Breast epithelium (tissue), 3 donors: ENCODE data around the gene PPM1L.

Source experiments
- POLR2A ChIP-seq: fragments of 450-650 bp; IDR thresholded peaks from one replicate; pipeline ENCODE4 v1.6.1; 2016; ENCODE audit warnings: antibody characterized with exemption, mild to moderate bottlenecking, moderate library complexity
- TF ChIP-seq, protein P1 (sequence below), 3 donors: fragments of 450-650 bp; IDR thresholded peaks; one replicate each; pipeline ENCODE4 v1.5.1; 2016 to 2017; ENCODE audit warnings: antibody characterized with exemption in 3 of 3, mild to moderate bottlenecking in 3 of 3, moderate library complexity in 3 of 3

GRCh38 chr3:160779040-160779439 is 23.0 kb downstream of the PPM1L start:
- TF ChIP-seq POLR2A: no peak
- TF ChIP-seq, protein P1, sequence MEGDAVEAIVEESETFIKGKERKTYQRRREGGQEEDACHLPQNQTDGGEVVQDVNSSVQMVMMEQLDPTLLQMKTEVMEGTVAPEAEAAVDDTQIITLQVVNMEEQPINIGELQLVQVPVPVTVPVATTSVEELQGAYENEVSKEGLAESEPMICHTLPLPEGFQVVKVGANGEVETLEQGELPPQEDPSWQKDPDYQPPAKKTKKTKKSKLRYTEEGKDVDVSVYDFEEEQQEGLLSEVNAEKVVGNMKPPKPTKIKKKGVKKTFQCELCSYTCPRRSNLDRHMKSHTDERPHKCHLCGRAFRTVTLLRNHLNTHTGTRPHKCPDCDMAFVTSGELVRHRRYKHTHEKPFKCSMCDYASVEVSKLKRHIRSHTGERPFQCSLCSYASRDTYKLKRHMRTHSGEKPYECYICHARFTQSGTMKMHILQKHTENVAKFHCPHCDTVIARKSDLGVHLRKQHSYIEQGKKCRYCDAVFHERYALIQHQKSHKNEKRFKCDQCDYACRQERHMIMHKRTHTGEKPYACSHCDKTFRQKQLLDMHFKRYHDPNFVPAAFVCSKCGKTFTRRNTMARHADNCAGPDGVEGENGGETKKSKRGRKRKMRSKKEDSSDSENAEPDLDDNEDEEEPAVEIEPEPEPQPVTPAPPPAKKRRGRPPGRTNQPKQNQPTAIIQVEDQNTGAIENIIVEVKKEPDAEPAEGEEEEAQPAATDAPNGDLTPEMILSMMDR (IDR thresholded peaks at IDR 0.05): no peak
